Right lobe of liver (tissue), 6 donors: ENCODE measurements around the gene BCL6B. TPM values are rescaled to one million over a fixed set of nuclear protein-coding genes. Genes with fewer than 3 reads are reported as not detected.

Experiments
- ATAC-seq, 4 donors: fragments of 200-7000 bp; cut with Tn5 transposase; one replicate each; pipeline ENCODE4 v1.9.1; 2020; ENCODE audit warnings: mild to moderate bottlenecking in 4 of 4, moderate library complexity in 4 of 4
- DNase-seq, 3 donors: peaks; one replicate each; pipeline ENCODE4 v3.0.0-alpha.2; 2020
- H3K27ac ChIP-seq, 3 donors: fragments of 200-600 bp; one replicate each; pipeline ENCODE4 v1.8.0; 2022
- H3K27me3 ChIP-seq, 2 donors: fragments of 200-600 bp; one replicate each; pipeline ENCODE4 v1.8.0; 2022
- H3K36me3 ChIP-seq, 4 donors: fragments of 200-600 bp; sonication (generic) in 1 of 4; one replicate each; pipeline versions ENCODE4 v1.5.1 to v1.8.0; 2017 to 2022; ENCODE audit warnings: control low read depth in 1 of 4
- H3K4me1 ChIP-seq, 4 donors: fragments of 200-600 bp; sonication (generic) in 1 of 4; one replicate each; pipeline versions ENCODE4 v1.5.1 to v1.8.0; 2017 to 2022; ENCODE audit warnings: control low read depth in 1 of 4
- H3K4me3 ChIP-seq, 3 donors: fragments of 200-600 bp; one replicate each; pipeline ENCODE4 v1.8.0; 2022
- H3K9me3 ChIP-seq, 4 donors: fragments of 200-600 bp; sonication (generic) in 1 of 4; one replicate each; pipeline versions ENCODE4 v1.5.1 to v1.8.0; 2017 to 2022; ENCODE audit warnings: control low read depth in 1 of 4
- CTCF ChIP-seq, 4 donors: fragments of 200-600 bp in 3 of 4; fragments of 450-650 bp in 1 of 4; IDR thresholded peaks; one replicate each; pipeline versions ENCODE4 v1.5.1 to v1.8.0; 2016 to 2022; ENCODE audit warnings: antibody characterized with exemption in 4 of 4, mild to moderate bottlenecking in 2 of 4
- POLR2A ChIP-seq: fragments of 450-650 bp; IDR thresholded peaks from one replicate; pipeline ENCODE4 v1.6.1; 2017; ENCODE audit warnings: antibody characterized with exemption, mild to moderate bottlenecking
- WGBS: methylation state at CpG from one replicate; pipeline ENCODE4 v1.1.6; 2018; ENCODE audit warnings: low coverage, low lambda C conversion rate; ENCODE audit not compliant: insufficient coverage; ENCODE audit errors: missing lambda C conversion rate; 5-methylcytosine and 5-hydroxymethylcytosine counted together
- intact Hi-C, 2 donors: fragments of 100-400 bp; cut with DNase I; formaldehyde crosslinking; loops; one replicate each; pipeline versions ENCODE4 v1.11.2 to v1.14.1; 2022
- total RNA-seq, 6 experiments: library from RNA; depleted of rRNA in 2 of 6; stranded (reverse); fragments of >200 nt in 2 of 6; fragmentation: NEBNext Ultra II Directional in 3 of 6; extraction: Animal tissue kit (Norgen Biotek cat#: 25700) in 3 of 6; gene quantifications; one replicate each; pipeline versions ENCODE4 v1.1.0 to v1.2.4, GENCODE V29; 2016 to 2023
- donor health status: DM: no; HTN: yes; CAD: no.
- donor health status: DM: no; HTN: no; CAD: no.
- donor health status: DM: no; HTN: no; CAD: no.
- donor health status: DM: no; HTN: yes; CAD: no.
- donor health status: DM: no; HTN: yes; CAD: no.

BCL6B gene
- total RNA-seq, 6 experiments from 2014 or later = 0.71 to 3.5 (median 1.5) TPM

- Histone ChIP-seq H3K4me3 (peak overlapping the region in 2 of 3 donors; percentile 53 to 57), H3K36me3 (no peaks in the 10 kb centered on the region), H3K27me3 (no peaks in the 10 kb centered on the region), H3K27ac (peak overlapping the region in 2 of 3 donors; percentile 18 to 62), H3K4me1 (peaks cover 0 to 75% (median 37%) of the 10 kb centered on the region in 4 donors), H3K9me3 (no peaks in the 10 kb centered on the region)
- ATAC-seq (peak in 3 of 4 donors; percentile 0 to 4 (median 0)), DNase-seq (peak in 1 of 3 donors; percentile 45)
- TF ChIP-seq POLR2A (peak; percentile 55), CTCF (IDR thresholded peaks at IDR 0.05) (no peak)
- intact Hi-C loops = no loop called here
- 9% methylated on average over 16 of the region's 53 CpGs for WGBS
These were observed 19.8 kb downstream of the BCL6B start for GRCh38 chr17:7042501-7043181.

DNA sequence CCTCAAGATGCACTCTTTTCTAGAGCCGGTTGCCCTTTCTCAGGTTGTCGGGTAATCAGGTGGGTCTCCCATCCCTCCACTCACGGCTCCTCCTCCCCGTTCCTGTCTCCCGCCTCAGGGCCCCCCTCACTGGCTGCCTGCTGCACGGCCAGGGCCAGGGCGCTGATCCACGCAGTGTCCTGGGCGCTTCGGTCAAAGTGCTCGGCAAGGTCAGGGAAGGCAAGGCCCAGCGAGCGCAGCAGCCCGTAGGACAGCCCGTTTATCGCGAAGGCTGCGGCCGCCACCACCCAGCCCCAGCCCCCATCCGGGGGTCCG, 20.3 kb downstream of the BCL6B start:
- Histone ChIP-seq H3K4me3 (peak overlapping the region; percentile 41 to 57 (median 53)), H3K36me3 (no peaks in the 10 kb centered on the region), H3K27me3 (no peaks in the 10 kb centered on the region), H3K4me1 (peaks cover 0 to 73% (median 35%) of the 10 kb centered on the region in 4 donors), H3K27ac (peak overlapping the region in 2 of 3 donors; percentile 50 to 62), H3K9me3 (no peaks in the 10 kb centered on the region)
- ATAC-seq (peak; percentile 29 to 58 (median 55)), DNase-seq (peak in 2 of 3 donors; percentile 77 to 80)
- TF ChIP-seq POLR2A (no peak), CTCF (IDR thresholded peaks at IDR 0.05) (no peak)
- intact Hi-C loops = no loop called here
- no CpG with 5 or more reads among the region's 21 CpGs for WGBS

DNA sequence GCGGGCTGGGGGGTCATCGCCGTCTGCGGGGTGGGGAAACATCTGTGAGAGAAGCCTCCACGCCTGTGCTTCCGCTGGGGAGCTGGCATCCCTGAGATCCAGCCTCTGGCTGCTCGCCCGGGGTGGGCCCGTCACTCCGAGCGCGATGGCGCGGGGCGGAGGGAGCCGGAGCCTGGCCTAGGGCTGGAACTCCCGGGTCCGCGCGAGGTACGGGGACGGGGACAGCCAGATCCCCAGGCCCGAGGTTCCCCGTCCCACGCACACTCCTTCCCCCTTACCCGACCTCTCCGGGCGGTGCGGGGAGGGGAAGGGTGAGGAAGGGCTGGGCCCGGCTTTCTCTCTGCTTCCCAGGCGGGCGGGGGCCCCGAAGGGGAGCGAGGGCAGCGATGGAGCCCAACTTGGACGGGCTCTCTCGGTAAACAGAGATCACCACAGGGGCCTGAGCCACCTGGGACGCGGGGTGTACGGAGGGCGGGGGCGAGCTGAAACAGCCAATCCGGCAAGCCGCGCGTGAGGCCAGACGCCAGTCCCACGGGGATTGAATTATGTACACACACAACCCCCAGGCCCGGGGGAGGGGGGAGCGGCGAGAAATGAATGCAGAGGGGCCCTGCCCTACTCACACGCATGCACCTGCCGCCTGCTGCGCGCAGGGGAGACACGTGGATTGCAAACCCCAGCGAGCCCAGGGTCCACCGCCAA, 20.8 kb downstream of the BCL6B start, which contains the start of gene SLC16A11:
Gene SLC16A11, minus strand, starts transcription at position 596 of the 702 bp plus-strand sequence. Its CDS starts 579 bp downstream, at position 17.
- 3% methylated on average over 11 of the region's 58 CpGs for WGBS
- H3K27me3 ChIP-seq = no peaks in the 10 kb centered on the region
- peak; percentile 8 to 32 (median 22) for ATAC-seq
- no peaks in the 10 kb centered on the region for H3K9me3 ChIP-seq
- intact Hi-C loops = no loop called here
- peak within 1 kb of the TSS in 2 of 3 donors; percentile 50 to 62 for H3K27ac ChIP-seq
- no peaks in the 10 kb centered on the region for H3K36me3 ChIP-seq
- H3K4me1 ChIP-seq = peaks cover 0 to 70% (median 32%) of the 10 kb centered on the region in 4 donors
- peak; percentile 58 to 71 (median 69) for DNase-seq
- no peak for TF ChIP-seq CTCF (IDR thresholded peaks at IDR 0.05)
- TF ChIP-seq POLR2A = peak; percentile 42
- H3K4me3 ChIP-seq = peak within 1 kb of the TSS; percentile 41 to 57 (median 53)

DNA sequence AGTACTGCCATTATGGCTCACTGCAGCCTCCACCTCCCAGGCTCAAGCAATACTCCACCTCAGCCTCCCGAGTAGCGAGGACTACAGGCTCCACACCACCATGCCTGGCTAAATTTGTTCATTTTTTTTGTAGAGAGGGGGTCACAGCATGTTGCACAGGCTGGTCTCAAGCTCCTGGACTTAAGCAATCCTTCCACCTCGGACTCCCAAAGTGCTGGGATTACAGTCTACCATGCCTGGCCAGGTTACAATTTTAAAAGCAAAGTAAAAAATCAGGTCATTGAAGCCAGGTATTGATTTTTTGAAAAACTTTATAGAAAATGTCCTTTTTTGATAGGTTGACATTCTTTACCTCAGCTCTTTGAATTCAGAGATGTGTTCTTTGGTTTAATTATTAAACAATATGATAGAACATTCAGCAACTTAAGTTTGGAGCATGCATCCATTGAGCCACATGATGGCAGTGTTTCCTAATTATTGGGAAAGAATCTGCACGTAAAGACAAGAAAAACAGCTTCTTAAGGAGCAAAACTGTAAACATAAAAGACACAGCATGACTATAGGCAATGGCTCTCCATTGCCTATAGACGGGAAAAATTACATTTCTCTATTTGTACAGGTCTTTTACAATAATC, 22.8 kb downstream of the BCL6B start:
- Histone ChIP-seq H3K4me3 (peak overlapping the region in 1 of 3 donors; percentile 36), H3K36me3 (no peaks in the 10 kb centered on the region), H3K9me3 (no peaks in the 10 kb centered on the region), H3K27ac (peak overlapping the region in 2 of 3 donors; percentile 12 to 57), H3K4me1 (peaks cover 0 to 57% (median 26%) of the 10 kb centered on the region in 4 donors), H3K27me3 (no peaks in the 10 kb centered on the region)
- 9% methylated on average over 5 of the region's 5 CpGs for WGBS
- ATAC-seq = peak; percentile 29 to 56 (median 46)
- TF ChIP-seq POLR2A (no peak), CTCF (IDR thresholded peaks at IDR 0.05) (peak; percentile 76 to 86 (median 85))
- intact Hi-C loops = no loop called here
- DNase-seq = no peak
